Ovary (tissue), 3 donors: ENCODE measurements around the gene GNL2.

ENCODE experiments used
- CTCF ChIP-seq, 3 donors: fragments of 450-650 bp in 2 of 3; fragments of 200-600 bp in 1 of 3; IDR thresholded peaks; one replicate each; pipeline versions ENCODE4 v1.5.1 to v1.8.0; 2016 to 2022; ENCODE audit warnings: antibody characterized with exemption in 3 of 3, mild to moderate bottlenecking in 1 of 3
- EP300 ChIP-seq: sonication (generic); formaldehyde crosslinking; IDR thresholded peaks from one replicate; pipeline ENCODE4 v1.6.1; 2017; ENCODE audit warnings: antibody characterized with exemption
- POLR2A ChIP-seq: fragments of 450-650 bp; IDR thresholded peaks from one replicate; pipeline ENCODE4 v1.6.1; 2017; ENCODE audit warnings: antibody characterized with exemption, mild to moderate bottlenecking, moderate library complexity
- donor health status: DM: no; HTN: no; CAD: no.

- TF ChIP-seq CTCF (IDR thresholded peaks at IDR 0.05), result no peak
- no peak for TF ChIP-seq EP300
- no peak for TF ChIP-seq POLR2A
Observed at GRCh38 chr1:37545019-37545418, 50.7 kb downstream of the GNL2 start.
